K562 (cell line): Measurements from ENCODE around the gene CACNA2D2. TPM values are rescaled to one million over a fixed set of nuclear protein-coding genes. Genes with fewer than 3 reads are reported as not detected.

Experiments used
- ASH1L ChIP-seq: fragments of 450-650 bp; IDR thresholded peaks from 2 replicates; pipeline ENCODE4 v1.6.1; 2018; ENCODE audit warnings: borderline replicate concordance, mild to moderate bottlenecking, low read depth; ENCODE audit not compliant: partially characterized antibody
- CC2D1A ChIP-seq: fragments of 450-650 bp; IDR thresholded peaks from 2 replicates; pipeline ENCODE4 v1.6.1; 2017; ENCODE audit warnings: mild to moderate bottlenecking
- CHD2 ChIP-seq: IDR thresholded peaks from 2 replicates; pipeline ENCODE4 v1.6.1; 2011; ENCODE audit warnings: low read depth, low read length
- HDAC1 ChIP-seq, 2 experiments: fragments of 450-650 bp; IDR thresholded peaks; 2 replicates each; pipeline ENCODE4 v1.6.1; 2016 to 2017; ENCODE audit warnings: inconsistent platforms in 1 of 2, mild to moderate bottlenecking in 1 of 2, moderate library complexity in 1 of 2
- HNRNPK ChIP-seq: fragments of 200-400 bp; formaldehyde crosslinking; IDR thresholded peaks from one replicate; pipeline ENCODE4 v1.6.1; 2018; ENCODE audit warnings: mild to moderate bottlenecking, low read depth, low read length; ENCODE audit not compliant: poor library complexity, severe bottlenecking
- MYBL2 ChIP-seq, 2 experiments: fragments of 450-650 bp in 1 of 2; sonication (generic) in 1 of 2; formaldehyde crosslinking in 1 of 2; IDR thresholded peaks; 2 replicates each; pipeline versions ENCODE4 v1.6.1 to v1.8.1; 2017 to 2022; ENCODE audit warnings: borderline replicate concordance in 1 of 2, inconsistent platforms in 1 of 2, low read depth in 1 of 2, mild to moderate bottlenecking in 1 of 2, missing genetic modification reagents in 1 of 2, moderate library complexity in 1 of 2
- NCOA6 ChIP-seq: fragments of 450-650 bp; IDR thresholded peaks from 2 replicates; pipeline ENCODE4 v1.6.1; 2017; ENCODE audit warnings: mild to moderate bottlenecking
- RB1 ChIP-seq: fragments of 450-650 bp; IDR thresholded peaks from 2 replicates; pipeline ENCODE4 v1.6.1; 2017; ENCODE audit warnings: low read depth, mild to moderate bottlenecking
- TEAD2 ChIP-seq: fragments of 450-650 bp; IDR thresholded peaks from 2 replicates; pipeline ENCODE4 v1.6.1; 2016; ENCODE audit warnings: missing genetic modification characterization, control low read depth, missing compliant biosample characterization
- TOE1 ChIP-seq, 2 experiments: fragments of 450-650 bp in 1 of 2; sonication (generic) in 1 of 2; formaldehyde crosslinking in 1 of 2; IDR thresholded peaks; 2 replicates each; pipeline versions ENCODE4 v1.7.1 to v1.8.0; 2016 to 2022; ENCODE audit warnings: borderline replicate concordance in 2 of 2, mild to moderate bottlenecking in 2 of 2, antibody characterized with exemption in 1 of 2, inconsistent platforms in 1 of 2, low read depth in 1 of 2, missing genetic modification reagents in 1 of 2, moderate library complexity in 1 of 2
- ZBED1 ChIP-seq: IDR thresholded peaks from 2 replicates; pipeline ENCODE4 v1.6.1; 2014
- ZNF507 ChIP-seq: conservative IDR thresholded peaks from 2 replicates; pipeline ENCODE4 v1.6.1; 2017; ENCODE audit warnings: missing genetic modification characterization, missing compliant biosample characterization
- ZNF76 ChIP-seq: fragments of 250-450 bp; sonication (Bioruptor Pico); IDR thresholded peaks from 2 replicates; pipeline ENCODE4 v1.4.0; 2020; ENCODE audit warnings: mild to moderate bottlenecking, moderate library complexity, borderline replicate concordance
- polyA plus RNA-seq, 8 experiments: library from polyadenylated mRNA; depleted of rRNA in 4 of 8; stranded (reverse) in 5 of 8; unstranded in 3 of 8; fragments of >200 nt; fragmentation: Nextera tagmentation in 2 of 8; fragmentation: Illumina TruSeq in 1 of 8; extraction: Ambion mirVana in 2 of 8; extraction: Trizol in 1 of 8; gene quantifications; 2 replicates each; pipeline versions ENCODE4 v1.2.1 to v1.2.3, GENCODE V29; 2011 to 2014; ENCODE audit warnings: inconsistent platforms in 1 of 8, missing spikeins in 1 of 8
- total RNA-seq, 7 experiments: library from RNA; depleted of rRNA in 6 of 7; stranded (reverse); fragments of >200 nt in 6 of 7; fragmentation: Illumina TruSeq in 2 of 7; extraction: Trizol in 2 of 7; gene quantifications; 2 replicates each; pipeline versions ENCODE4 v1.2.1 to v1.2.3, GENCODE V29; 2011 to 2021; ENCODE audit warnings: low replicate concordance in 1 of 7
- TF ChIP-seq, protein P1 (sequence below): fragments of 450-650 bp; conservative IDR thresholded peaks from 2 replicates; pipeline ENCODE4 v1.6.1; 2016; ENCODE audit warnings: missing genetic modification characterization, low read depth, mild to moderate bottlenecking, missing compliant biosample characterization, moderate library complexity
- TF ChIP-seq, protein P2 (sequence below): sonication (generic); formaldehyde crosslinking; IDR thresholded peaks from 2 replicates; pipeline ENCODE4 v1.8.1; 2023; ENCODE audit warnings: missing genetic modification reagents, mild to moderate bottlenecking, borderline replicate concordance
- TF ChIP-seq, protein P3 (sequence below): fragments of 250-450 bp; sonication (Bioruptor Pico); IDR thresholded peaks from 2 replicates; pipeline ENCODE4 v1.4.0; 2020; ENCODE audit warnings: mild to moderate bottlenecking, moderate library complexity

The CACNA2D2 gene
- total and polyA plus RNA-seq, 9 of the 15 experiments (the other 6 are each of a cell fraction or from before 2014, with no cell fraction given), result 0.11 to 0.58 (median 0.36) TPM; not detected in 2

DNA sequence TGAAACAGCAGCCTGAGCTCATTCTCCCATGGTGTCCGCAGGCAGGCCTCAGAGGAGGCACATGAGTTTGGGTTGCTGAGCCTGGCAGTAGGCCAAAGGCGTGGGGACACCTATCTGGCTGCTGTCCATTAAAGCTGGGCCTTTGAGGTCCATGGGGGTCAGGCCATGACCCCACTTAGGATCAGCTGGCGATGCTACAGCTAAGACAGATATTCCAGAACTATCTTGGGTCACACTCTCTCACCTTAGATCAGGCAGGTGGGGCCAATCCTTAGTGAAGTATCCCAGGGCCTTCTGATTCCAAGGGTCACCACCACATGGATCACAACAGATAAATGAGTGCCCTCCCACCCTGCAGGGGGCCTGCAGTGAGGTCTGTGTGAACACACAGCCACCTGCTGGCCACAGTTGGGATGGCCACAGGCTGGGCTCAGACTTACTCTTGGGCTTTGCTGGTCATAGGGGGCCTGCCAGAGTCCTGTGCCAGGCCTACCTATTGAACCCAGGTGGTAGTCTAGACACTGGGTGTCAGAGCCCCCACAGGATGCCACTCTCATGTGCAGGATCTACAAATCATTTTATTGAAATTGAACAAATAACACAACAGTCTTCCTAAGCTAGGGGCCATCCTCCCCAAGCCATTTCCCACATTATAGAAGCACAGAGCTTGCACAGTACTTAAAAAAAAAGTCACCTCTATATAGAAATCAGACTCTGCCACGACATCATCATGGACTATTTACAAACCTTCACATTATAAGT lies 178.9 kb downstream of the CACNA2D2 start (continued):
- TF ChIP-seq CHD2 (no peak), ZNF76 (CRISPR knock-in tag) (no peak), HDAC1 (IDR thresholded peaks at IDR 0.05) (0 out of 4 replicates have a peak, but pooled peaks of 1 of the 2 experiments have one; percentile 24), RB1 (peak; percentile 52; the same call in 1 of the 2 replicates), TEAD2 (tag) (no peak), ZNF507 (no peak), HNRNPK (no peak), ASH1L (no peak), MYBL2 (IDR thresholded peaks at IDR 0.05; ENCODE audit: low read depth) (no peak), MYBL2 (CRISPR knock-in tag; IDR thresholded peaks at IDR 0.05; ENCODE audit: borderline replicate concordance) (no peak), TOE1 (IDR thresholded peaks at IDR 0.05; ENCODE audit: borderline replicate concordance) (no peak), TOE1 (CRISPR knock-in tag; IDR thresholded peaks at IDR 0.05; ENCODE audit: borderline replicate concordance, low read depth) (no peak), CC2D1A (peak; percentile 53; the same call in 1 of the 2 replicates), ZBED1 (no peak), NCOA6 (no peak)
- TF ChIP-seq, protein P1, sequence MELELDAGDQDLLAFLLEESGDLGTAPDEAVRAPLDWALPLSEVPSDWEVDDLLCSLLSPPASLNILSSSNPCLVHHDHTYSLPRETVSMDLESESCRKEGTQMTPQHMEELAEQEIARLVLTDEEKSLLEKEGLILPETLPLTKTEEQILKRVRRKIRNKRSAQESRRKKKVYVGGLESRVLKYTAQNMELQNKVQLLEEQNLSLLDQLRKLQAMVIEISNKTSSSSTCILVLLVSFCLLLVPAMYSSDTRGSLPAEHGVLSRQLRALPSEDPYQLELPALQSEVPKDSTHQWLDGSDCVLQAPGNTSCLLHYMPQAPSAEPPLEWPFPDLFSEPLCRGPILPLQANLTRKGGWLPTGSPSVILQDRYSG, result no peak
- TF ChIP-seq, protein P2, sequence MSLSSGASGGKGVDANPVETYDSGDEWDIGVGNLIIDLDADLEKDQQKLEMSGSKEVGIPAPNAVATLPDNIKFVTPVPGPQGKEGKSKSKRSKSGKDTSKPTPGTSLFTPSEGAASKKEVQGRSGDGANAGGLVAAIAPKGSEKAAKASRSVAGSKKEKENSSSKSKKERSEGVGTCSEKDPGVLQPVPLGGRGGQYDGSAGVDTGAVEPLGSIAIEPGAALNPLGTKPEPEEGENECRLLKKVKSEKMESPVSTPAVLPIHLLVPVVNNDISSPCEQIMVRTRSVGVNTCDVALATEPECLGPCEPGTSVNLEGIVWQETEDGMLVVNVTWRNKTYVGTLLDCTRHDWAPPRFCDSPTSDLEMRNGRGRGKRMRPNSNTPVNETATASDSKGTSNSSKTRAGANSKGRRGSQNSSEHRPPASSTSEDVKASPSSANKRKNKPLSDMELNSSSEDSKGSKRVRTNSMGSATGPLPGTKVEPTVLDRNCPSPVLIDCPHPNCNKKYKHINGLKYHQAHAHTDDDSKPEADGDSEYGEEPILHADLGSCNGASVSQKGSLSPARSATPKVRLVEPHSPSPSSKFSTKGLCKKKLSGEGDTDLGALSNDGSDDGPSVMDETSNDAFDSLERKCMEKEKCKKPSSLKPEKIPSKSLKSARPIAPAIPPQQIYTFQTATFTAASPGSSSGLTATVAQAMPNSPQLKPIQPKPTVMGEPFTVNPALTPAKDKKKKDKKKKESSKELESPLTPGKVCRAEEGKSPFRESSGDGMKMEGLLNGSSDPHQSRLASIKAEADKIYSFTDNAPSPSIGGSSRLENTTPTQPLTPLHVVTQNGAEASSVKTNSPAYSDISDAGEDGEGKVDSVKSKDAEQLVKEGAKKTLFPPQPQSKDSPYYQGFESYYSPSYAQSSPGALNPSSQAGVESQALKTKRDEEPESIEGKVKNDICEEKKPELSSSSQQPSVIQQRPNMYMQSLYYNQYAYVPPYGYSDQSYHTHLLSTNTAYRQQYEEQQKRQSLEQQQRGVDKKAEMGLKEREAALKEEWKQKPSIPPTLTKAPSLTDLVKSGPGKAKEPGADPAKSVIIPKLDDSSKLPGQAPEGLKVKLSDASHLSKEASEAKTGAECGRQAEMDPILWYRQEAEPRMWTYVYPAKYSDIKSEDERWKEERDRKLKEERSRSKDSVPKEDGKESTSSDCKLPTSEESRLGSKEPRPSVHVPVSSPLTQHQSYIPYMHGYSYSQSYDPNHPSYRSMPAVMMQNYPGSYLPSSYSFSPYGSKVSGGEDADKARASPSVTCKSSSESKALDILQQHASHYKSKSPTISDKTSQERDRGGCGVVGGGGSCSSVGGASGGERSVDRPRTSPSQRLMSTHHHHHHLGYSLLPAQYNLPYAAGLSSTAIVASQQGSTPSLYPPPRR (CRISPR knock-in tag), result no peak
- TF ChIP-seq, protein P3, sequence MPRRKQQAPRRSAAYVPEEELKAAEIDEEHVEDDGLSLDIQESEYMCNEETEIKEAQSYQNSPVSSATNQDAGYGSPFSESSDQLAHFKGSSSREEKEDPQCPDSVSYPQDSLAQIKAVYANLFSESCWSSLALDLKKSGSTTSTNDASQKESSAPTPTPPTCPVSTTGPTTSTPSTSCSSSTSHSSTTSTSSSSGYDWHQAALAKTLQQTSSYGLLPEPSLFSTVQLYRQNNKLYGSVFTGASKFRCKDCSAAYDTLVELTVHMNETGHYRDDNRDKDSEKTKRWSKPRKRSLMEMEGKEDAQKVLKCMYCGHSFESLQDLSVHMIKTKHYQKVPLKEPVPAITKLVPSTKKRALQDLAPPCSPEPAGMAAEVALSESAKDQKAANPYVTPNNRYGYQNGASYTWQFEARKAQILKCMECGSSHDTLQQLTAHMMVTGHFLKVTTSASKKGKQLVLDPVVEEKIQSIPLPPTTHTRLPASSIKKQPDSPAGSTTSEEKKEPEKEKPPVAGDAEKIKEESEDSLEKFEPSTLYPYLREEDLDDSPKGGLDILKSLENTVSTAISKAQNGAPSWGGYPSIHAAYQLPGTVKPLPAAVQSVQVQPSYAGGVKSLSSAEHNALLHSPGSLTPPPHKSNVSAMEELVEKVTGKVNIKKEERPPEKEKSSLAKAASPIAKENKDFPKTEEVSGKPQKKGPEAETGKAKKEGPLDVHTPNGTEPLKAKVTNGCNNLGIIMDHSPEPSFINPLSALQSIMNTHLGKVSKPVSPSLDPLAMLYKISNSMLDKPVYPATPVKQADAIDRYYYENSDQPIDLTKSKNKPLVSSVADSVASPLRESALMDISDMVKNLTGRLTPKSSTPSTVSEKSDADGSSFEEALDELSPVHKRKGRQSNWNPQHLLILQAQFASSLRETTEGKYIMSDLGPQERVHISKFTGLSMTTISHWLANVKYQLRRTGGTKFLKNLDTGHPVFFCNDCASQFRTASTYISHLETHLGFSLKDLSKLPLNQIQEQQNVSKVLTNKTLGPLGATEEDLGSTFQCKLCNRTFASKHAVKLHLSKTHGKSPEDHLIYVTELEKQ (CRISPR knock-in tag), result no peak
